Calu3 (cell line): ENCODE measurements around the gene ADAP2. TPM values are rescaled to one million over a fixed set of nuclear protein-coding genes. Genes with fewer than 3 reads are reported as not detected.
A peak's percentile ranks its signal among the peaks of the same experiment; 100 is the strongest.
"Not testable (repeated sequence)": the region's sequence is repeated elsewhere in the genome, so short reads cannot be mapped to it uniquely, and the experiment has no call there.

Experiments
- BruUV-seq: library from RNA; stranded (reverse); fragments of 400-500 nt; replicated peaks from 2 replicates; lab custom pipeline; 2021; lab: Mats Ljungman, UMichigan
- CTCF ChIA-PET: fragments of 300-600 bp; sonication (Branson Sonifier 250); formaldehyde crosslinking; loops from one replicate; lab custom pipeline; 2022; ENCODE audit warnings: antibody characterized with exemption; lab: Charles Lee
- DNase-seq: peaks from one replicate; pipeline ENCODE4 v3.0.0; 2022
- H3K27ac Mint-ChIP-seq: one replicate; pipeline ENCODE4 v1.8.0; 2022; ENCODE audit warnings: mixed read lengths; ENCODE audit not compliant: unreplicated experiment
- H3K27me3 Mint-ChIP-seq: one replicate; pipeline ENCODE4 v1.8.0; 2022; ENCODE audit warnings: mixed read lengths; ENCODE audit not compliant: unreplicated experiment
- H3K36me3 Mint-ChIP-seq: one replicate; pipeline ENCODE4 v1.8.0; 2022; ENCODE audit warnings: mild to moderate bottlenecking, moderate library complexity, mixed read lengths; ENCODE audit not compliant: insufficient read depth, unreplicated experiment
- H3K4me1 Mint-ChIP-seq: one replicate; pipeline ENCODE4 v1.8.0; 2022; ENCODE audit warnings: mild to moderate bottlenecking, low read depth, mixed read lengths; ENCODE audit not compliant: unreplicated experiment
- H3K4me3 Mint-ChIP-seq: one replicate; pipeline ENCODE4 v1.8.0; 2022; ENCODE audit warnings: mild to moderate bottlenecking, low read depth, moderate library complexity, mixed read lengths; ENCODE audit not compliant: unreplicated experiment
- H3K9me3 Mint-ChIP-seq: one replicate; pipeline ENCODE4 v1.8.0; 2022; ENCODE audit warnings: low read depth, mixed read lengths; ENCODE audit not compliant: unreplicated experiment
- CTCF ChIP-seq: fragments of 200-600 bp; IDR thresholded peaks from one replicate; pipeline ENCODE4 v1.8.0; 2022; ENCODE audit warnings: antibody characterized with exemption; ENCODE audit not compliant: unreplicated experiment
- intact Hi-C: fragments of 100-400 bp; cut with micrococcal nuclease; formaldehyde crosslinking; loops from one replicate; pipeline ENCODE4 v1.10.0; 2022; ENCODE audit not compliant: unreplicated experiment
- total RNA-seq: library from RNA; stranded (reverse); gene quantifications from 2 replicates; pipeline ENCODE4 v1.2.3, GENCODE V29; 2022

Gene ADAP2
- total RNA-seq, 1 experiment from 2014 or later = 2.1 TPM

GRCh38 chr17:30964876-30965275 lies 43.1 kb downstream of the ADAP2 start:
- no peaks in the 10 kb centered on the region for H3K27me3 Mint-ChIP-seq
- intact Hi-C loops = no loop called here
- no peak overlapping the region for H3K4me3 Mint-ChIP-seq
- no TSS peak for BruUV-seq
- TF ChIP-seq CTCF = no peak
- DNase-seq = no peak
- H3K9me3 Mint-ChIP-seq = no peaks in the 10 kb centered on the region
- H3K27ac Mint-ChIP-seq = no peak overlapping the region
- CTCF ChIA-PET = no interaction called here
- peaks cover 2% of the 10 kb centered on the region for H3K4me1 Mint-ChIP-seq
- peaks cover 1% of the 10 kb centered on the region for H3K36me3 Mint-ChIP-seq

GRCh38 chr17:30965686-30966085 lies 43.9 kb downstream of the ADAP2 start:
- DNase-seq = no peak
- Mint-ChIP-seq H3K9me3 (no peaks in the 10 kb centered on the region), H3K27me3 (no peaks in the 10 kb centered on the region), H3K27ac (no peak overlapping the region), H3K4me3 (no peak overlapping the region), H3K36me3 (peaks cover 9% of the 10 kb centered on the region), H3K4me1 (peaks cover 8% of the 10 kb centered on the region)
- BruUV-seq = no TSS peak
- intact Hi-C loops = no loop called here
- TF ChIP-seq CTCF = no peak
- CTCF ChIA-PET = no interaction called here

- H3K27me3 Mint-ChIP-seq, CTCF ChIA-PET, intact Hi-C loops, H3K27ac Mint-ChIP-seq, DNase-seq, H3K4me3 Mint-ChIP-seq, BruUV-seq, H3K9me3 Mint-ChIP-seq: not testable (repeated sequence)
- H3K36me3 Mint-ChIP-seq = peaks cover 32% of the 10 kb centered on the region
- H3K4me1 Mint-ChIP-seq = peaks cover 16% of the 10 kb centered on the region
Measured at GRCh38 chr17:30967911-30968310, 46.2 kb downstream of the ADAP2 start.

GRCh38 chr17:30969989-30970830 lies 48.5 kb downstream of the ADAP2 start:
- no peak for TF ChIP-seq CTCF
- CTCF ChIA-PET = interaction anchor here (1.0 kb wide), 1 partner anchor 98 kb away, joined by 3 read pairs; no protein-coding TSS in a partner anchor
- TSS peak; percentile 52 for BruUV-seq
- H3K4me1 Mint-ChIP-seq = peaks cover 16% of the 10 kb centered on the region
- peak overlapping the region; percentile 62 for H3K27ac Mint-ChIP-seq
- no peaks in the 10 kb centered on the region for H3K9me3 Mint-ChIP-seq
- peaks cover 35% of the 10 kb centered on the region for H3K36me3 Mint-ChIP-seq
- peak overlapping the region; percentile 80 for H3K4me3 Mint-ChIP-seq
- DNase-seq = peak; percentile 4
- no peaks in the 10 kb centered on the region for H3K27me3 Mint-ChIP-seq
- intact Hi-C loops = no loop called here
